ENCODE results near the gene OR2T27.
"Not testable (repeated sequence)": the region's sequence is repeated elsewhere in the genome, so short reads cannot be mapped to it uniquely, and the experiment has no call there.

OR2T27 gene, protein sequence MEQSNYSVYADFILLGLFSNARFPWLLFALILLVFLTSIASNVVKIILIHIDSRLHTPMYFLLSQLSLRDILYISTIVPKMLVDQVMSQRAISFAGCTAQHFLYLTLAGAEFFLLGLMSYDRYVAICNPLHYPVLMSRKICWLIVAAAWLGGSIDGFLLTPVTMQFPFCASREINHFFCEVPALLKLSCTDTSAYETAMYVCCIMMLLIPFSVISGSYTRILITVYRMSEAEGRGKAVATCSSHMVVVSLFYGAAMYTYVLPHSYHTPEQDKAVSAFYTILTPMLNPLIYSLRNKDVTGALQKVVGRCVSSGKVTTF

DNA sequence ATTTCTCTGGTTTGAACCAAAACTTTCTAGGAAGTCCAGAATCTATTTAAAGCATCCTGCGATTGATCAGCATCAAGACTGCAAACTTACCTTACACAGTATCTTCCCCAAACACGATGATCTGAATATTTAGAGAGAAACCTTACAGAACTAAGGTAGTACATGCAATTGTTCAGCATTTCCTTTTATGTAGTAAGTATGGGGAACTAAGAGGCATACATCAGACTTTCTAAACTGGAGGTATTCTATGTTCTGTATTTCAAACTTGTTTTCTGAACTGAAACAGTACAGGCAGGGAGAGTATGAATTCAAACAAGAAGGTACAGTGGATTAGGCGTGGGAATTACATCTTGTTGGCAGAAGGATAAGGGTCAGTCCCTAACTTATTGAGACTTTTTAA, at the start of gene OR2T27:
Gene OR2T27, minus strand, starts transcription at position 175 of the 400 bp plus-strand sequence. CDS start 4,644 bp downstream, outside the sequence.
- DNase-seq = not testable (repeated sequence)

DNA sequence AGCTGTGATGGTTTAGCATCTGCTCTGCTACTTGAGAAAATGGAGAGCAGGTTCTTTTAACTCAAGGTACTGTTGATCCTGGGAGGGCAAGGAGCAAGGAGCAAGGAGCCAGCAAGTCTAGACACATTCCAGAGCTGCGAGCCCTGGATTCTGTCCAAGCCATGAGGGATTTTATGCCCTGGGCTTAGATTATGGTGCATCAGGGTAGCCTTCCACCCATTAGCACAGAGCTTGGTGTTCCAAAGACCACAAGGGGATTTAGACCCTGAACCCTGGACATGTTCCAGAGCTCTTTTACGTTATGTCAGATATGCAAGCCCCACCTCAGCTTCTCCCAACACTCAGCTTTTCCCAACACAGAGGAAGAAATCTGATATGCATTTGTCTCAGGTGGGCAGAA, 49.3 kb upstream of the OR2T27 start:
- DNase-seq = no peak

DNA sequence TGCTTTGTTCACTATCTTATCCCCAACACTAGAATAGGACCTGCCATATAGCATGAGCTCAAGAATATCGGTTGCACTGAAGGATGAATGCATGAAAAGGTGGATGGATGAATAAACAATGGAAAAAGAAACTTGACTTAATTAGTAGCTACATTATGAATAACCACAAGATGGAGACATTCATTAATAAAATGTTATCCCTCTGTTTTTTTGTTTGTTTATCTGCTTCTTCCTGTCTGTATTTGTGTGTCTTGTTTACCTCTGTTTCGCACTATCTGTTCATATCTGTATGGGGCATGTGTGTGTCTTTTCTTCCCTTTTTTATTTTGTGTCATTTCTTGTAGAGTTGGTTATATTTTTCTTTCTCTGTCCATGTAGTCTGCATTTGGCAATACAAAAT, 48.3 kb upstream of the OR2T27 start:
- DNase-seq = no peak

DNA sequence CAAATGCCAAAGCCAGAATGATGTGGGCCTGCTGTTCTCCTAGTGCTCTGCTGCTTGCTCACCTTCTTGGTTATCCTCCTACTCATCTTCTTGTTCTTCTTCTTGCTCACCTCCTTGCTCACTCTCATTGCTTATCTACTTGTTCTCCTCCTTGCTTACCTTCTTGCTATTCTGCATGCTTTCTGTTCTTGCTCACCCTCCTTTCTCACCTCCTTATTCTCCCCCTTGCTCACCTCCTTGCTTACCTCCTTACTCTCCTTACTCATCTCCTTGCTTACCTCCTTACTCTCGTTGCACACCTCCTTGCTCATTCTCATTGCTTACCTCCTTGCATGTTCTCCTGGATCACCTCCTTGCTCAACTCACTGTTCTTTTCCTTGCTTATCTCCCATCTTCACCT, 47.4 kb upstream of the OR2T27 start, which contains the start of gene OR14I1:
Gene OR14I1, minus strand, starts transcription at position 53 of the 400 bp plus-strand sequence.
- no peak for DNase-seq

DNA sequence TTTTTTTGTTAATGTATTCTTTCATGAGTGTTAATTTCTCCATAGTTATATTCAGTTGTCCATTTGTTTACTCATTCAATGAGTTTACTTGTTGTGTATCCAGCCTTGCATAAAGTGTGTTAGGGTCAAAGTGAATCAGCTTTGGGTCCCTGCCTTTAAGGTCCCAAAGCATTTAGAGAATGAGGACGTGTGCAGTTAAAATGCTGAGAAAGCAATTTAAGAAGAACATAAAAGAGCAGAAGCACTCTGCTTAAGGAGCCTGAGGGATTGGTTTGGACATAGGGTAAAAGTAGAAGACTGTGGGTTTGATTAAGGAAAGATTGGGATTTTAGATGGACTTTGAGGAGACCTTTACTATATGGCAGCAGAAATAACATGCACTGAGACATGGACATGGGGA, 43.8 kb upstream of the OR2T27 start:
- no peak for DNase-seq

DNA sequence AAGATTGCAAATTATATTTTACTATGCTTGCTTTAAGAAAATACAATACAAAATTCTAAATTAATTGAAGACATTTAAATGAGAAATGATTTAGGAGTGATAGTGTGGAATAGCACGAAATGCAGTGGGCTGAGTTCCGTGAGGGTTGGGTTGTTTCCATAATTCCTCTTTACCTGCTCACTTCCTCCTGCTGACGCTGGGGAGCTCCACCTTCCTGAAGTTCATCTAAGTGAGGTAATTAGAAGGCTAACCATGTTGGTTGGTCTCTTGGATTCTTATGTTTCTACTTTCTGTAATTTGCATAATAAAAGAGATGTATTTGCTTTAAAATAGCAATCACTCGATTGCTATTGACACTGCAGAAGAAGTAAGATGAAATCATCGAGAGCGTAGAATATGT, 42.6 kb upstream of the OR2T27 start:
- DNase-seq = no peak

DNA sequence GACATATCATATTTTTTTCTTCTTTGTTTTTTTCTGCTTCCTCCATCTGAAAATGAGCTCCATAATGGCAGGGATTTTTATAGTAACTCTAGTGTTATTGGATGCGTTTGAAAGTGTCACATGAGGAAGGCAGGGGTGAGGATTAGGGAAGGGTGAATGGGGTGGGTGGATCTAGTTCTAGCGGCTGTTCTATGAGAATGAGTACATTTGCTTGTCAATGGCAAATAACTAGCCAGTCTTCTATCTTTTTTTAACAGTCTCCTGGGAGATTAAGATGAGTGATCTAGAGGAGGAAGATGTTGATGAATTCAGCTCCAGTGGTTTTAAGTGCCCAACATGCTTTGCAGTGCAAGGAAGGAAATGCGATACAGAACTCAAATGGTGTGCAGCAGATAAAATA, 41.4 kb upstream of the OR2T27 start:
- no peak for DNase-seq

DNA sequence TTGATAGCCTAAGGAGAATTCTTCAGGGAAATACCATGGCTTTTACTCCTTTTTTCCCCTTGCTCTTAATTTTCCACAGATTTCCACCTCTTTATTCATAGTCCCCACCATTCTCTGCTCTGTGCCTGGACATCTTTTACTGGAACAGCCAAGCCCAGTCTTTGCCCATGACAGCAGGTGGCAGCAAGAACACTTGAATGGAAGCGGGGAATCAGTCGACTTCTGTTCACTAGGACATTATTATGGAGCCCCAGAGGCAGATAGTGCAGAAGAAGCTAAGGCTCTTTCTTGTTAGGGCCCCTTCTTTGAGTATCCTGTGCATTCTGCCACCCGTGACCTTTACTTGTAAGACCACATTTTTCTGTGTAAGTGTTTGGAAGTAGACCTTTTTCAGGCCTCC, 40.9 kb upstream of the OR2T27 start:
- no peak for DNase-seq

DNA sequence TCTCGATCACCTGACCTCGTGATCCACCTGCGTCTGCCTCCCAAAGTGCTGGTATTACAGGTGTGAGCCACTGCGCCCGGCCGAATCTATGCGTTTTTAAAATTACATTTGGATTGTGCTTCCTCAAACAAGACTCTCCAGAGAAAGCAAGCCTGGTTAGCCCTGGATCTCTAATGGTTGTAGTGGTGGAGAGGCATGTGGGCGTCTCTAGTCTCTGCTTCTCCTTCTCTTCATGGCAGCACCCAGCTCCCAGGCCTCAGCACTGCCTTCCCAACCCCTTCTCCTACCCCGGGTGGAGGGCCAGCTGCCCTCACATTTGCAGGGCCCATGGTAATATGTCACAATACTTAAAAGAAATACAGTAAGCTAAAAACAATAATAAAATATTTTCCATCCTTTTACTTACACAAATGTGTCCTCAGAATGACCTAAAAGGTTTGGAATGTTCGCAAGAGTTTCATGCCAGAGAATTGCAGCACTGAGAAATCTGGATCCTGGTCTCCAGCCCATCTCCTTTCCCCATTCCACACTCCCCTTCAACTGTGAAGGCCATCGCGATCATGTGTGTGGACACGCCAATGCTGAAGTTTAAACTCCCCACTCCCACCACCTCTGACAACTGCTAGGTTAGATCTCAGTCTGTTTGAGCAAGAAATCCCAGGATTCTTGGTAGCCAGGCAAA, 40.3 kb upstream of the OR2T27 start:
- DNase-seq = no peak

DNA sequence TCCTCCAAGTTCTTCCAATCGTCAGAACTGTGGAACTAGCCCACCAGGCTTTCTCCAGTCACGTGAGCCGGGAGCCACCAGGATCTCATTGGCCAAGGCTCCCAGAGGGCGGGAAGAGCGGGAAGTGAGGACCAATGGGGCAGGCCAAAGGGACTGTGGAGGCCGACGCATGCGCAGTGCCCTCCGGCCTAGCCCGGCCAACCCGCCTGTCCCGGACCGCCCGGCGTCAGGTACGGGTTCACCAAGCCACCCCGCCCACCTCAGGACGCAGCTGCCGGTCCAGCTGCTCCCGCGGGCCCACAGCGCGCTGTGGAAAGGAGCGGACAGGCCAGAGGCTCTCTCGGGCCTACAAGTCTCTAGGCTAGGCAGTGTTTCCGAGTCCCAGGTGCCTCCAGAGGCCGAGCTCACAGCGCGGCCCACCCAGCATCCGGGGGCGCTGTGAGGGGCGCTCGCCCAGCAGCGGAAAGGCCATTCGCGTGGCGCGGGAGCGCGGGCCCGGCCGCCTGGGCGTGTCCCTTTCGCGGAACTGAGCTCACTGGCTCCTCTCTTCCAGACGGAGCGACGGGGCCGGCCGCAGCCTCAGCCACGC, 36.3 kb upstream of the OR2T27 start:
- no peak for DNase-seq

DNA sequence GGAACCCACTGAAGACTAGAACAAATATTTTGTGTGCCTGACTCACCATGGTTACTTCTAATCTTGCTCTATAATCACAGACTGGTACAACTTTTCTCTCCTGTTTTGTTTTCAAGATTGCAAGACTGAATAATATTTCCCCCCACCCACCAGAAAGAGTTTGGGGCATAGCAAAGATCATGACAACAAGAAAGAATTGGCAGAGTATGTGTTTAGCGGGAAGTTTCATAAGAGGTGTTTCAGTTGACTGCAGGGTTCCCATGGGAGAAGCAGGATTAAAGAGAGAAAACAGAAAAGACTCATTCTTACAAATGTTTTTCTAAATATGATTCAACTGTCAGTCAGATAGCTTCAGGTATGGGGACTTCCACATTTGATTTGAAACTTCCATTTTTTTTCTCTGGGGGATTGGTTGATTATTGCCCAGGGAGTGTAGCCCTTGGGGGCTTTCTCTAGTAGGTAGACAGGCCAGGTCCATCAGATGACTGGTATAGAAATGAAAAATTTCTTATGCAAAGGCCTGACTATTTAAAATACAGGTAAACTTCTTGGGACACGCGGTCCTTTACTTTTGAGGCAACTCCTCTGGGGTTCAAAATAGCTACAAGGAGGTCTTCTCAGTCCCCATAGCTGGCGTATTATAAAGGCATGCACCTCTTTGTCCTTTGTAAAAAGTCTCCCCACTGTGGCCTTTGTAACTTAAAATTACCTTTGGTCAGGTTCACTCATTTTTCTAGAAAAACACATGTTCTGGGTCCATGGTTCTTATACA, 33.4 kb upstream of the OR2T27 start:
- DNase-seq = no peak

DNA sequence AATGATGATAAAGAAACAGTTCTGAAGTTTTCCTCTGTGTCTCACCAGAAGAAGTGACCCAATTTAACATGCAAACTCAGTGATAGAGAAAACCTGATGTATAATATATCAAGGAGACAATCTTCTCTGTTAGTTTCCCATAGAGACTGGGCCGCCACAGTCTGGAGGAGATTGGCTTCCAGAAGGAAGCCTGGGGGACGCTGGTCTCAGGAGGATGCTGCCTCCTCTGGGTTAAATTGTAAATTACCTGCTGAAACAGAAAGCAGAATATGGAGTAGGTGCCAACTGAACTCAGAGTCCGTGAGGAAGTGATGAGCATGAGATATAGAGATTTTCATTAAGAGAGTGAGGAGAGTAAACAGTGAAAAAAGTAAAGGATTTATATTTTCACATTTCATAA, 31.5 kb upstream of the OR2T27 start:
- DNase-seq = no peak

DNA sequence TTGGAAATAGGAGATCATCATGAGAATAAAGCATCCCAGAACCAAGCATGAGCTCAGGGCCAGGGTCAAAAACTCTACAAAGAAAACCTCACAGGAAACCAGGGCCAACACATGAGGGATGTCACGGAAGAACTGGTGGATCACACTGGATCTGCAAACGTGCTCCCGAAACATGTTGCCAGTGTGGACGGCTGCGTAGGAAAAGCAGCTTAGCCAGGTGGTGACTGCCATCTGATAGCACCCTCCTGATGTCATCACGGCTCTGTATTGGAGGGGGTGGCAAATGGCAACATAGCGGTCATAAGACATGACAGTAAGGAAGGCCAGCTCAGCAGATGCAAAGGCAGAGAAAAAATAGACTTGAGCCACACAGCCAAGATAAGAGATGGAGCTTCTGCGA, 26.3 kb upstream of the OR2T27 start:
- DNase-seq = no peak

DNA sequence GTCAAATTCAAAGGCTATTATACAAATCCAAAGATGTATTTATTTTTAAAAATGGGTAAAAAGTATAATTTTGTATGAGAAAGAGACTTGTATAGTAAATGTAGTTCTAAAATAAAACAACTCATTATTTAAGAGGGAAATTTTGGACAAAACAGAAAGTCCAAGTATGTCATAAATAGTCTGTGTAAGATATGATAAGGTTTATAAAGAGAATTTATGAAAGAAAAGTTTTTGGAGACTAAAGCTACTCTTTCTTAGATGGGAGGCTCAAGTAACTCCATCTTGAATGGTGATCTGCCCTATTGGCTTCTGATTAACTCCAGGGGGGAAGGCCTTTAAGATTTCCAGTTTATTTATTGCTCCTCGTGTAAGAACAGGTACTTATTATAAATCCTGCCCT, 14.7 kb upstream of the OR2T27 start:
- DNase-seq = no peak

DNA sequence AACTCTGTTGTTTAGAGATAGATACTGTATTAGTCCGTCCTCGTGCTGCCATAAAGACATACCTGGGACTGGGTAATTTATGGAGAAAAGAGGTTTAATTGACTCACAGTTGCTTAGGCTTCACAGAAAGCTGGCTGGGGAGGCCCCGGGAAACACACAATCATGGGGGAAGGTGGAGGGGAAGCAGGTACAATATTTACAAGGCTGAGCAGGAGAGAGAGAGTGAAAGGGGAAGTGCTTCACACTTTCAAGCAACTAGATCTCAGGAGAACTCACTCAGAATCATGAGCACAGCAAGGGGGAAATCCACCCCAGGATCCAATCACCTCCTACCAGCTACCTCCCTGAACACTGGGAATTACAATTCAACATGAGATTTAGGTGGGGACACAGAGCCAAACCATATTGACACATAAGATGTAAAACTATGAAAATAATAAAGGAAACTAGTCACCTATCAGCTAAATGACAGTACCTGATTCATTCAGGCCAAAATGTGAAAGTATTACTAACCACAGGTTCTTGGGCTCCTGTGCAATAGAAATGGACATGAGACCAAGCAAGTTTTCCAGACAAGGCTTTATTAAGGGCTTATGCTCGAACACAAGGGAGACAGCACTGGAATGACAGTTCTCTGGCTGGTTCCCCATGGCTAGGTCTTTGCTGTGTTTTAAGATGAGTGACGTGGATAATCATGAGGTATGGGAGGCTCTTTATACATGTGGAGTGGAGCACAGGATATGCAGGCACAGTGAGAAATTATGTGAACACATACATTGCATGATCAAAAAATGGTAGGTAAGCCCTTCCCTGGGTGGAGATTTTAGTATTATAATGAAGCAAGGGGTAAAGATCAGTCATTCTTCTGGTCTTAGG, 8.4 kb upstream of the OR2T27 start:
- not testable (repeated sequence) for DNase-seq

DNA sequence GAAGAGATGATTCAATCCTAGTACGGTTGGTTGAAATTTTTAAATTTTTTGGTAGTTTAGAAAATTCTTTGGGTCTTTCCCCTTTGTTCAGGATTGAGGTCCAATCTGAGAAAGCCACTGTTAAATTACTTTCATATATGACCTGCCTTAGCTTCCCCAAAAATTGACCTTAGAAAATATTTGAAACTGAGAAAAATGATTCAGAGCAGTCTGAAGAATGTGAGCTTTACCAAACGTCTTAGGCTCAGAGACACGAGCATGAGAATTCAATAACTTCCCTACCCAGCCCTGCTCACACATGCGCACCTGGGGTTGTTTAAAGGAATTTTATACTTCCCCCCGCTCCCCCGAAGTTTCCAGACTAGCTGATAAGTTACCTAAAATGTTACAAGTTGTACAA, 1.5 kb upstream of the OR2T27 start:
- DNase-seq = not testable (repeated sequence)

DNA sequence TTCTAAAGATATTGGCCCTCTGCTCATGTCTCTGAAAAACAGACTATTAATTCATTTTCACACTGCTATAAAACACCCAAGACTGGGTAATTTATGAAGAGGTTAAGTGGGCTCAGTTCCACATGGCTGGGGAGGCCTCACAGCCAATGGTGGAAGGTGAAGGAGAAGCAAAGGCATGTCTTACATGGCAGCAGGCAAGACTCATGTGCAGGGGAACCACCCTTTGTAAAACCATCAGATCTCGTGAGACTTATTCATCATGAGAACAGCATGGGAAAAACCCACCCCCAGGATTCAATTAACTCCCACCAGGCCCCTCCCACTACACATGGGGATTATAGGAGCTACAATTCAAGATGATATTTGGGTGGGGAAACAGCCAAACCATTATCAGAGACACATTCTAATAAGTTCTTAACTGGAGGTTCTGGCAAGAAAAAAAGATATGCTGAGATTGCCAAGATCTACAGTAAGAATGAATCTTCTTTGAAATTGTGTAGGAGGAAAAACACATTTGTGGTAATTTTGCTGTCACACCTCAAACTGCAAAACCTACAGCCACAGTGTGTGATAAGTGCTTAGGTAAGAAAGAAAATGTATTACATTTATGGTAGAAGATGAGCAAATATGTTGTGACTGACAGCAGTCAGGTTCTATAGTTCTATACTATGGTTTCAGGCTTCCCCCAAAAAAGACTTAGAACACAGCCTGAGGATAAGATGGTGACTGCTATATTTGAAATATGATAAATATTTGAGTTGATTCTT, 6.4 kb downstream of the OR2T27 start:
- not testable (repeated sequence) for DNase-seq

DNA sequence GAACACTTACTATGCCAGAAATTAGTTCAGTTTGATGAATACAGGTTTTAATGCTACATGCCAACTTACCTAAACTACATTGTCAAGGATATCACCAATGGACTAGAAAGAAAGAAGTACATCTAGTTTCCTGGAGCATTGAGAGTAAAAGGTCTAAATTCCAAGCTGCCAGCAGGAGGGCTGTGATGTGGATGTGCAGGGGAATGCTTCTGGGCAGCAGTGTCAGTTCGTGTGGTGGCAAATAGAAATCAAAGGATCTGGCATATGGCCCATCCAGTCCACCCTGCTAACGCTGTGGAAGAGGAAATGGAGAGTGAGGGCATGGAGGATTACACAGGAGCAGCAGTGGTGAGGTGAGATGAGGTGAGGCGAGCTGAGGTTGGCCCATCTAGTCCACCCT, 10.2 kb downstream of the OR2T27 start, which contains the start of gene OR2T35:
Gene OR2T35, minus strand, starts transcription at position 101 of the 400 bp plus-strand sequence. CDS start 6,020 bp downstream, outside the sequence.
- DNase-seq = not testable (repeated sequence)

DNA sequence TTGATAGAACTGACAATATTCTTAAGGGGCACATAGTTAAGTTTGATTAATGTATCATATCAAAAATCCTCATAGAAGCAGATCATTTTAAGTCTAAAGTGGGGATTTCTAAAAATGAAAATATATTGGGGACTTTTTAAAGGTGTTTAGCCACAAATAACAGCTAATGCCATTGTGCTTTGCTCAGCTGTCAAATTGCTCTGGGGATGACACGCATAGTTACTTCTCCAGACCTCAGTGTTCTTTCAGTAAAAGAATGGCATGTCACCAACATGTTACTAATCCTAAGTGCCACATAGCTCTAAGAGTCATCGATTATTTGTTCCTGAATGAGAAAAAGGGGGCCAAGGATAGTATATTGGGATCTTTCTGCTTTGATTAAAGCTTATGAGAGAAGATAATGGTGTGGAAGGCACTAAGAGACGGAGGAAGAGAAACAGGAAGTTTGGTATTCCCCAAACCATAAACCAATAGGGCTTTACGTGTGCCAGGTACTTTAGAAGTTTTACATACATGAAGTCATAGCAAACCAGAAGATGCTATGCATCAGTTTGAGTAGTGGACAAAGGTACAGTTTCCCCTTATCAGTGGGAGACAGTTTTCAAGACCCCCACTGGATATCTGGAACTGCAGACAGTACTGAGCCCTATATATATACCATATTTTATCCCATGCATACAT, 12.2 kb downstream of the OR2T27 start:
- not testable (repeated sequence) for DNase-seq

DNA sequence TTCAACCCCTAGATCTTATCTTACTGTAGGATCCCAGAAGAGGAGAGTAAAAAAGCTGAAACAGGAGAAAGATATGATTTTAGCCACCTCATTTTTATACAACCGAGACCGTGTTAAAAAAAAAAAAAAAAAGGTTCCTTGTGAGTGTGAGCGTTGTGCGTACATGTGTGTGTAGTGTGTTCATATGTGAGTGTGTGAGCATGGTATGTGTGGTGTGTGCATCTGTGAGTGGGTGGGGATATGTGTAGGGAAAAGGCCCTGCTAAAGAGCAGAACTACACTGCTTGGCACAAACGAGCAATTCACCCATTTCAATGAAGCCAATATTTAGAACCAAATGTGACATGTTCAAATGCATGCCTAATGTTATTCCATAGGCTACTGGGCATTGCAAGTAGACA, 13.7 kb downstream of the OR2T27 start:
- not testable (repeated sequence) for DNase-seq

DNA sequence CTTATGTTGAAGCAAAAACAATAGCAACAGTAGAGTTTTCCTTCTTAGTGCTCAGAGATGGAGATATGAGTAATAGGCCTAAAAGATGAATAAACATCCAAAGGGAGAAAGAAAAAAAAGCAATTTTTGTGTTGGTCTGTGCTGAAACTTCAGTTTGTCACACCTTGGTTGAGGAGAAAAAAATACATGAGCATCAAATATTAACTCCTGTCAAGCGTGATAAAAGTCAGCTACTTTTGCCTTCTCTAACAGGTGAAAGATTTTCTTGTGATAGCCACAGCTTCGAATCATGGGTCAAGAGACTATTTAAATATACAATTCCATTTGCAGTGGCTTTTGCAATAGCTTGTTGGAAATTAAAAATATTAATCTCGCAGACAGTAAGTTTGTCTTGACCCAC, 14.4 kb downstream of the OR2T27 start:
- DNase-seq = not testable (repeated sequence)

Measured in NCI-H774 (cell line).